HL-60 (cell line): ENCODE data around the gene IDH3B.

Experiments
- GABPA ChIP-seq: IDR thresholded peaks from 2 replicates; pipeline ENCODE4 v1.6.1; 2012; ENCODE audit warnings: low read depth
- TF ChIP-seq, protein P1 (sequence below): IDR thresholded peaks from 2 replicates; pipeline ENCODE4 v1.6.1; 2012; ENCODE audit warnings: low read depth; ENCODE audit not compliant: insufficient replicate concordance
- TF ChIP-seq, protein P2 (sequence below): IDR thresholded peaks from one replicate; pipeline ENCODE4 v1.5.1; 2011; ENCODE audit warnings: low read length, control low read depth, inconsistent platforms; ENCODE audit not compliant: insufficient read depth

- TF ChIP-seq, protein P1, sequence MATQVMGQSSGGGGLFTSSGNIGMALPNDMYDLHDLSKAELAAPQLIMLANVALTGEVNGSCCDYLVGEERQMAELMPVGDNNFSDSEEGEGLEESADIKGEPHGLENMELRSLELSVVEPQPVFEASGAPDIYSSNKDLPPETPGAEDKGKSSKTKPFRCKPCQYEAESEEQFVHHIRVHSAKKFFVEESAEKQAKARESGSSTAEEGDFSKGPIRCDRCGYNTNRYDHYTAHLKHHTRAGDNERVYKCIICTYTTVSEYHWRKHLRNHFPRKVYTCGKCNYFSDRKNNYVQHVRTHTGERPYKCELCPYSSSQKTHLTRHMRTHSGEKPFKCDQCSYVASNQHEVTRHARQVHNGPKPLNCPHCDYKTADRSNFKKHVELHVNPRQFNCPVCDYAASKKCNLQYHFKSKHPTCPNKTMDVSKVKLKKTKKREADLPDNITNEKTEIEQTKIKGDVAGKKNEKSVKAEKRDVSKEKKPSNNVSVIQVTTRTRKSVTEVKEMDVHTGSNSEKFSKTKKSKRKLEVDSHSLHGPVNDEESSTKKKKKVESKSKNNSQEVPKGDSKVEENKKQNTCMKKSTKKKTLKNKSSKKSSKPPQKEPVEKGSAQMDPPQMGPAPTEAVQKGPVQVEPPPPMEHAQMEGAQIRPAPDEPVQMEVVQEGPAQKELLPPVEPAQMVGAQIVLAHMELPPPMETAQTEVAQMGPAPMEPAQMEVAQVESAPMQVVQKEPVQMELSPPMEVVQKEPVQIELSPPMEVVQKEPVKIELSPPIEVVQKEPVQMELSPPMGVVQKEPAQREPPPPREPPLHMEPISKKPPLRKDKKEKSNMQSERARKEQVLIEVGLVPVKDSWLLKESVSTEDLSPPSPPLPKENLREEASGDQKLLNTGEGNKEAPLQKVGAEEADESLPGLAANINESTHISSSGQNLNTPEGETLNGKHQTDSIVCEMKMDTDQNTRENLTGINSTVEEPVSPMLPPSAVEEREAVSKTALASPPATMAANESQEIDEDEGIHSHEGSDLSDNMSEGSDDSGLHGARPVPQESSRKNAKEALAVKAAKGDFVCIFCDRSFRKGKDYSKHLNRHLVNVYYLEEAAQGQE, result no peak
- TF ChIP-seq, protein P2, sequence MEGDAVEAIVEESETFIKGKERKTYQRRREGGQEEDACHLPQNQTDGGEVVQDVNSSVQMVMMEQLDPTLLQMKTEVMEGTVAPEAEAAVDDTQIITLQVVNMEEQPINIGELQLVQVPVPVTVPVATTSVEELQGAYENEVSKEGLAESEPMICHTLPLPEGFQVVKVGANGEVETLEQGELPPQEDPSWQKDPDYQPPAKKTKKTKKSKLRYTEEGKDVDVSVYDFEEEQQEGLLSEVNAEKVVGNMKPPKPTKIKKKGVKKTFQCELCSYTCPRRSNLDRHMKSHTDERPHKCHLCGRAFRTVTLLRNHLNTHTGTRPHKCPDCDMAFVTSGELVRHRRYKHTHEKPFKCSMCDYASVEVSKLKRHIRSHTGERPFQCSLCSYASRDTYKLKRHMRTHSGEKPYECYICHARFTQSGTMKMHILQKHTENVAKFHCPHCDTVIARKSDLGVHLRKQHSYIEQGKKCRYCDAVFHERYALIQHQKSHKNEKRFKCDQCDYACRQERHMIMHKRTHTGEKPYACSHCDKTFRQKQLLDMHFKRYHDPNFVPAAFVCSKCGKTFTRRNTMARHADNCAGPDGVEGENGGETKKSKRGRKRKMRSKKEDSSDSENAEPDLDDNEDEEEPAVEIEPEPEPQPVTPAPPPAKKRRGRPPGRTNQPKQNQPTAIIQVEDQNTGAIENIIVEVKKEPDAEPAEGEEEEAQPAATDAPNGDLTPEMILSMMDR, result no peak
- TF ChIP-seq GABPA, result no peak
These were observed 43.9 kb downstream of the IDH3B start for GRCh38 chr20:2619961-2620595.
